Fibroblast of skin of left quadriceps (primary cell): ENCODE results near the gene TULP1.
A peak's percentile ranks its signal among the peaks of the same experiment; 100 is the strongest.

ENCODE experiments used
- DNase-seq, 2 experiments: peaks; one replicate each; pipeline ENCODE4 v3.0.0-alpha.2; 2013; ENCODE audit warnings: low read depth in 2 of 2

TULP1 gene

GRCh38 chr6:35496841-35497570, 15.7 kb downstream of the TULP1 start, which contains the start of gene TEAD3:
Gene TEAD3, minus strand, starts transcription at chr6:35497079.
- peak; percentile 34 to 35 for DNase-seq

- no peak for DNase-seq
Observed at GRCh38 chr6:35496036-35496840, 16.5 kb downstream of the TULP1 start.

- DNase-seq: no peak
Observed at GRCh38 chr6:35495258-35496035, 17.2 kb downstream of the TULP1 start.

GRCh38 chr6:35494161-35494563, 18.5 kb downstream of the TULP1 start:
- DNase-seq: no peak

GRCh38 chr6:35493307-35493983, 19.3 kb downstream of the TULP1 start:
- no peak for DNase-seq

- DNase-seq: no peak
Observed at GRCh38 chr6:35492974-35493284, 19.8 kb downstream of the TULP1 start.

GRCh38 chr6:35492258-35492973, 20.3 kb downstream of the TULP1 start:
- DNase-seq: no peak

- no peak for DNase-seq
Observed at GRCh38 chr6:35491558-35492257, 21.0 kb downstream of the TULP1 start.

- DNase-seq: no peak
Observed at GRCh38 chr6:35490821-35491557, 21.7 kb downstream of the TULP1 start.

- DNase-seq: peak; percentile 83 to 85
Observed at GRCh38 chr6:35489995-35490791, 22.5 kb downstream of the TULP1 start.

- DNase-seq: no peak
Observed at GRCh38 chr6:35489066-35489465, 23.6 kb downstream of the TULP1 start.

GRCh38 chr6:35488517-35488862, 24.2 kb downstream of the TULP1 start:
- no peak for DNase-seq

GRCh38 chr6:35487658-35488516, 24.8 kb downstream of the TULP1 start:
- DNase-seq: no peak

GRCh38 chr6:35486005-35486925, 26.4 kb downstream of the TULP1 start:
- no peak for DNase-seq

GRCh38 chr6:35485402-35485877, 27.3 kb downstream of the TULP1 start:
- DNase-seq: peak in 1 of 2 experiments; percentile 40

- no peak for DNase-seq
Observed at GRCh38 chr6:35484921-35485392, 27.7 kb downstream of the TULP1 start.
